GF-D8 (cell line): Measurements from ENCODE around the gene CLTA.
"Not testable (repeated sequence)": the region's sequence is repeated elsewhere in the genome, so short reads cannot be mapped to it uniquely, and the experiment has no call there.

Source experiments
- DNase-seq: peaks from one replicate; lab custom pipeline; 2025; lab: John Stamatoyannopoulos, UW

Gene CLTA

DNA sequence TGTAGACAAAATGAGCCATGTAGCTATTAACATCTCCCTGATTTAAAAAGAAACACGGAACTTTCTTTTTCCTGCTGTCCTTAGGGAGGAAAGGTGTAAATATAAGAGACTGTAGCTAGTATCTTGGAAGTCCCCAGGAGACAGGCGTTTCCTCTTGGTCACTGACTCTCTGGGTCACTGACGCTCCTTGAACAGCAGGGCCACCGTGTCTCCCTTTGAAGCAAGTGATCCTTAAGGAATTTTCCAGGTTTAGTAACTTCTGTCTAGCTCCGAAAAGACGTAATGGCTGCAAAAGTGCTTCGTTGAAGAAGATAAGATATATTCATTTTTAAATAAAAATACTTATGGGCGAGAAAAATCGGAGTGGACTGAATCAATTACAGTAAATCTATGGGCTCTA is 745 bp upstream of the CLTA start:
- DNase-seq, result no peak

GRCh38 chr9:36191290-36191645 is 547 bp downstream of the CLTA start:
- DNase-seq, result no peak

DNA sequence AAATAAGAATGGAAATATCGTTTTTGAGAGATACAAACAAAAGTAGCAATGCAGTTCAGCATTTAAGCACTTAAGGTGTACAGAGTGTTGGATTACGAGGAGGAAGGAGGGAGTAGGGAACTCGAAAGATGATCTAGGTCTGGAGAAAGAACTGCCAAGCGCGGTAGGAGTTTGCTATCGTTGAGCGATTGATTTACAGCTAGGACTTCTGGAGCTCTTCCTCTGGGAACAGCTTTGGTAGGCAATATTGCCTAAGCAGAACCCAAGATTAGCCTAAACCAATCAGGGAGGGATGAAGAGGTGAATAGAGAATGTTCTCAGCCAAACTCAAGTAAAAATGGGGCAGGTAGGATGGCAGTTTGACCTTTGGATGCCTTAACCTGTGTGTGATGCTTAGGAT is 965 bp downstream of the CLTA start:
- no peak for DNase-seq

DNA sequence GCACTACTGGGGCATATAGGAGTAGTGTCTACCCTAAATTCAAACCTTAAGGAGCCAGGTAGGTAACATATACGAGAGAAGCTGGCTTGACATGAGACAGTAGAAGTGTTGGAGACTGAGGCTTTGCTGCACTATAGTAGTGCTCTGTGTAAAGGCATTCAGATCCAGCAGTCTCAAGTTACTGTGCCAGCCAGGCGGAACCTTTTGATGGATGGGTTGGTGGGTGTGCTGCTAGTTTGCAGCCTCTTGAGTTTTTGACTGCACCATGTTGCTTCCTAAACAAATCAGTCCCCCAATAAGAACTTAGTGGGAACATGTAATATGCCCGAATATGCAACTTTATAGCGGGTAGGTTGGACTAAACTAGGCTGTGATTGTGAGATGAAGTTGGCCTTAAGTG is 1.5 kb downstream of the CLTA start:
- no peak for DNase-seq

- DNase-seq, result no peak
Observed at GRCh38 chr9:36193023-36193422, 2.3 kb downstream of the CLTA start.

- no peak for DNase-seq
Observed at GRCh38 chr9:36194326-36195000, 3.7 kb downstream of the CLTA start.

GRCh38 chr9:36204906-36205547 is 14.3 kb downstream of the CLTA start:
- DNase-seq, result no peak

DNA sequence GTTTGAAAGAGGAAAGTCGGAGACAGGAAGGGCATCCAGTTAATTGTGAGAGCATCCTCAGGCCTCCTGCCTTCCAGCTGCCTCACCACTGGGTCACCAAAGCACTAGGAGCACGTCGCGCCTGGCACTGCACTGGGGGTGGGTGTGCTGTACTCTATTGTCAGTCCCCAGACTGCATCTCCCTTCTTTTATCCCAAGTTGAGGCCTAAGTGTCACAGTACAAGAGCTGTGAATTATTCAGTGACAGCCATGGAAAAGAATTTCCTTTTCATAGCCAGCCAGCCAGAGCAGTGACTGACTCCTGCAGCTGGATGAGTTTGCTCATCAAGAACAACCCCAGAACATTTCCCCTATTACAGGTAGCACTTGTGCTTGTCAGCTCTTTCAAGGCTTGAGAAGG is 16.3 kb downstream of the CLTA start:
- DNase-seq, result no peak

DNA sequence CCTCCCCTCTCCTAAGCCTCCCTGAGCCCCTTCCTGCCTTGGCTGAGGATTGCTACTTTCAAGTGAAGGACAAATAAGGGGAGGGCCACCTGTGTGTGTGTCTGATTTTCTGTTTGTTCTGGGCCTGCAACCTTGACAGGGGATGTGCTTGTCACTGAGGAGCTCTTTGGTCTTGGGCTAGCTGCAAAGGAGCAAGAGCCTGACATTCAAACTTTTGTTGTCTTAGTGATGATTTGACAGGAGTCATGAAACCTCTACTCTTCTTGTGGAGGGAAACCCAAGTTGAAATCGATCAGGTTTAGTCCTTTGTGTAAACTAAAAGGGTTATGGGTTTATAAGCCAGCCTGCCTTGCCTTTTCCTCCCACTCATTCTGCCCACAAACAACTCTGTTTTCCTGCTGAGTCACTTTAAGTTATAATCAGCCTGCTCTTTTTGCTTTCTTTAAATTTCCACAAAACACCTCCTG is 16.9 kb downstream of the CLTA start:
- DNase-seq, result no peak

- no peak for DNase-seq
Observed at GRCh38 chr9:36208521-36209253, 18.0 kb downstream of the CLTA start.

DNA sequence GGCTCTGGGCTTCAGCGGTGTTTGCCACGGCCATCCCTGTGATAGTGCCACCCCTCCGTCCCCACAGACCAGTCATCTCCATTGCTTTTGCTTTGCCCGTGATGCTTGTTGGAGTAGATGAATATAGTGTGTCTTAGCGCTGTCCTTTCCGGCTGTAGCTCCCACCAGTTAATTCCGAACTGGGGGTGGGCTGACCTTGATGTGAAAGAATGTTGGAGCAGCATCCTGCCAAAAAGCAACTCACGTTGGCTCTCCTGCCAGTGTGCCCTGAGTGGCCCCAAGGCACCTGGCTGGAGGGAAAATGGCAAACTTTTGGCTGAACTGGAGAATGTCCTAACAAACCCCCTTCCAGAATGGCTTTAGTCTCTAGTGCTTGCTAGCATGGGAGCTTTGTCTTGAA is 20.0 kb downstream of the CLTA start:
- DNase-seq, result no peak

GRCh38 chr9:36211510-36211909 is 20.8 kb downstream of the CLTA start:
- no peak for DNase-seq

GRCh38 chr9:36213387-36213786 is 22.7 kb downstream of the CLTA start:
- no peak for DNase-seq

DNA sequence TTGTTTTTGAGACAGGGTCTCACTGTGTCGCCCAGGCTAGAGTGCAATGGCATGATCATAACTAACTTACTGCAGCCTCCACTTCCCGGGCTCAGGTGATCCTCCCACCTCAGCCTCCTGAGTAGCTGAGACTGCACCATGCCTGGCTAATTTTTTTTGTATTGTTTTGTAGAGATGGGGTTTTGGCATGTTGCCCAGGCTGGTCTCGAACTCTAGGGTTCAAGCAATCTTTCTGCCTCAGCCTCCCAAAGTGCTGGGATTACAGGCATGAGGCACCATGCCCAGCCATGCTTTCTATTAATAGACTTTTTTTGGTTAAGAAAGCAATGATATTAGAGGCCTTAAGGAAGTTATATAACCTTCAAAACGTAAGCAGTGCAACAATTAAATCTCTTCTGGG is 23.3 kb downstream of the CLTA start:
- DNase-seq, result no peak

DNA sequence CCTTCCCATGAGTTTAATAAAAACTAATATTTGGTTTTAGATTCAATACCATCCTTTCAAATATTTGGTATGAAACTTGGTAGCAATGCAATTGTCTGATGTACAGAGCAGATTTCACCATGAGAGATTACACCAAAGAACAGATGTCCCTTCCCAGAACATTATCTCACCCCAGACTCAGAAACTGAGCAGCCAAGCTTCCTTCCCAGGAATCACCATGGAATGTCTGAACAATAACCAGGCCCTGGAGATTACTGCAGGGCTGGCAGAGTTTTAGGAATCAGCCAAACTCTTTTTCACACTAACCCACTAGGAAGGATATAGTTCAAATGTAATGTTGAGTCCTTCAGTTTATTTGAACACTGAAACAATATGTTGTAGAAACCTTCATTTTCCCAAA is 23.9 kb downstream of the CLTA start:
- no peak for DNase-seq

- no peak for DNase-seq
Observed at GRCh38 chr9:36217256-36217968, 26.7 kb downstream of the CLTA start.

- DNase-seq, result no peak
Observed at GRCh38 chr9:36218011-36218410, 27.3 kb downstream of the CLTA start.

DNA sequence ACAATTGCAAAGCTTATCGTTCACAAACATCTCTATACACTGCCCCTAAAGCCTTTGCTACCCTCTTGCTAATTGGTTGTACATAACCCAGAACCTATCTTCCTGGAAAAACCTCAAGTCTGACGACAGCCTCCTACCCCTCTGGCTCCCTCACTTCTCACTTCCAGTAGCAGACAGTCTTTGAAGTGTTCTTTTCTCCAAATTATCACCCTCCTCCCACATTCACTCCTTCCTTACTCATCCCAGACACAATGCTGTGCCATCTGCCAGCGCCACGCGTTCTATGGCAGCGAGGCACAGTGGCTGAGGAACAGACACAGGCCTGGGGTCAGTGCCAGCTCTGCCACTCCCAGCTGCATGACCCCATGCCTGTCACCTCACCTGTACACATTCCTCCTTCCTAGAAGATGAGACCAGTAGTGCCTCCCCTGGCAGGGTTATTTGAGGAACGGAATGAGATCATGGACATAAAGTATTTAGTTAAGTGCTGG is 27.7 kb downstream of the CLTA start:
- peak; percentile 93 for DNase-seq

GRCh38 chr9:36221667-36222066 is 30.9 kb downstream of the CLTA start:
- no peak for DNase-seq

- DNase-seq, result no peak
Observed at GRCh38 chr9:36222449-36222848, 31.7 kb downstream of the CLTA start.

GRCh38 chr9:36237230-36237629 is 46.5 kb downstream of the CLTA start:
- no peak for DNase-seq

DNA sequence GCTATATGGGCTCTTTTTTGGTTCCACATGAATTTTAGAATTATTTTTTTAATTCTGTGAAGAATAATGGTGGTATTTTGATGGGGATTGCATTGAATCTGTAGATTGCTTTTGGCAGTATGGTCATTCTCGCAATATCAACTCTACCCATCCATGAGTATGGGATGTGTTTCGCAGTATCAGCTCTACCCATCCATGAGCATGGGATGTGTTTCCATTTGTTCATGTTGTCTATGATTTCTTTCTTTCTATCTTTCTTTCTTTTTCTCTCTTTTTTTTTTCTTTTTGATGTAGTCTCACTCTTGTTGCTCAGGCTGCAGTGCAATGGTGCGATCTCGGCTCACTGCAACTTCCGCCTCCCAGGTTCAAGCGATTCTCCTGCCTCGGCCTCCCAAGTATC is 48.5 kb downstream of the CLTA start:
- not testable (repeated sequence) for DNase-seq

- DNase-seq, result not testable (repeated sequence)
Observed at GRCh38 chr9:36239675-36240074, 49.0 kb downstream of the CLTA start.
